Esophagus muscularis mucosa (tissue), 4 donors: ENCODE data around the gene RAPGEF2. TPM values are rescaled to one million over a fixed set of nuclear protein-coding genes. Genes with fewer than 3 reads are reported as not detected.

Source experiments
- DNase-seq: peaks from one replicate; pipeline ENCODE4 v3.0.0-alpha.2; 2017; ENCODE audit errors: extremely low spot score
- H3K27ac ChIP-seq, 4 donors: fragments of 200-600 bp; sonication (generic); replicated peaks in 1 of 4; 1 replicate in 3 of 4; 2 replicates in 1 of 4; pipeline ENCODE4 v1.5.1; 2016 to 2019; ENCODE audit warnings: mild to moderate bottlenecking in 1 of 4
- H3K27me3 ChIP-seq, 4 donors: fragments of 200-600 bp; sonication (generic); one replicate each; pipeline versions ENCODE4 v1.5.1 to v1.6.0; 2016 to 2019
- H3K36me3 ChIP-seq, 4 donors: fragments of 200-600 bp; sonication (generic); one replicate each; pipeline ENCODE4 v1.5.1; 2016 to 2019
- H3K4me1 ChIP-seq, 4 donors: fragments of 200-600 bp; sonication (generic); one replicate each; pipeline ENCODE4 v1.5.1; 2016 to 2019
- H3K4me3 ChIP-seq, 4 donors: fragments of 200-600 bp; sonication (generic); 1 replicate in 2 of 4; 2 replicates in 2 of 4; pipeline ENCODE4 v1.5.1; 2016 to 2019; ENCODE audit warnings: mild to moderate bottlenecking in 4 of 4, moderate library complexity in 1 of 4
- H3K9me3 ChIP-seq, 4 donors: fragments of 200-600 bp; sonication (generic); 1 replicate in 3 of 4; 2 replicates in 1 of 4; pipeline ENCODE4 v1.5.1; 2016 to 2019
- EP300 ChIP-seq: sonication (generic); formaldehyde crosslinking; IDR thresholded peaks from one replicate; pipeline ENCODE4 v1.6.1; 2017; ENCODE audit warnings: antibody characterized with exemption
- POLR2A ChIP-seq: fragments of 450-650 bp; IDR thresholded peaks from one replicate; pipeline ENCODE4 v1.6.1; 2017; ENCODE audit warnings: antibody characterized with exemption, moderate library complexity, mild to moderate bottlenecking, low read depth
- POLR2AphosphoS5 ChIP-seq, 2 donors: sonication (generic); formaldehyde crosslinking; IDR thresholded peaks; one replicate each; pipeline ENCODE4 v1.6.1; 2017; ENCODE audit warnings: antibody characterized with exemption in 2 of 2
- WGBS: methylation state at CpG from one replicate; pipeline ENCODE4 v1.1.5; 2018; 5-methylcytosine and 5-hydroxymethylcytosine counted together
- intact Hi-C: fragments of 100-400 bp; cut with DNase I; formaldehyde crosslinking; loops from one replicate; pipeline ENCODE4 v1.15.1; 2023
- total RNA-seq, 4 donors: library from RNA; depleted of rRNA; stranded (reverse); fragments of >200 nt; gene quantifications; one replicate each; pipeline versions ENCODE4 v1.1.0 to v1.2.1, GENCODE V29; 2016
- TF ChIP-seq, protein P1 (sequence below), 3 experiments: fragments of 200-600 bp in 2 of 3; fragments of 450-650 bp in 1 of 3; sonication (generic) in 2 of 3; IDR thresholded peaks; one replicate each; pipeline ENCODE4 v1.5.1; 2017 to 2019; ENCODE audit warnings: antibody characterized with exemption in 3 of 3, mild to moderate bottlenecking in 2 of 3, moderate library complexity in 1 of 3

The RAPGEF2 gene
- total RNA-seq, 4 donors from 2014 or later = 55.6 to 61.5 (median 58.4) TPM

DNA sequence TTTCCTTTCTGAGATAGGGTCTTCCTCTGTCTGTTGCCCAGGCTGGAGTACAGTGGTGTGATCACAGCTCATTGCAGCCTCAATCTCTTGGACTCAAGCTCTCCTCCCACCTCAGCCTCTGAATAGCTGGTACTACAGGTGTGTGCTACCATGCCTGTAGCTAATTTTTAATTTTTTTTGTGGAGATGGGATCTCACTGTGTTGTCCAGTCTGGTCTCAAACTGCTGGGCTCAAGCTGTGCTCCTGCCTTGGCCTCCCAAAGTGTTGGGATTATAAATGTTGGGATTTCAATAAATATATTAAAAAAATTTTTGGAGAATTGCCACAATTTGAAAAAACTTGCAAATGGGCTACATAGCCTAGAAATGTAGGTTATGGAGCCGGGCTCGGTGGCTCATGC, 18.5 kb downstream of the RAPGEF2 start:
- intact Hi-C loops = no loop called here
- Histone ChIP-seq H3K27me3 (no peaks in the 10 kb centered on the region), H3K36me3 (no peaks in the 10 kb centered on the region), H3K4me1 (peaks cover 21 to 43% (median 35%) of the 10 kb centered on the region in 4 donors), H3K4me3 (no peak overlapping the region), H3K27ac (no peak overlapping the region), H3K9me3 (no peaks in the 10 kb centered on the region)
- 92% methylated on average over 2 of the region's 2 CpGs for WGBS
- no peak for DNase-seq
- TF ChIP-seq EP300 (no peak), POLR2A (no peak), POLR2AphosphoS5 (IDR thresholded peaks at IDR 0.05) (no peak)
- TF ChIP-seq, protein P1, sequence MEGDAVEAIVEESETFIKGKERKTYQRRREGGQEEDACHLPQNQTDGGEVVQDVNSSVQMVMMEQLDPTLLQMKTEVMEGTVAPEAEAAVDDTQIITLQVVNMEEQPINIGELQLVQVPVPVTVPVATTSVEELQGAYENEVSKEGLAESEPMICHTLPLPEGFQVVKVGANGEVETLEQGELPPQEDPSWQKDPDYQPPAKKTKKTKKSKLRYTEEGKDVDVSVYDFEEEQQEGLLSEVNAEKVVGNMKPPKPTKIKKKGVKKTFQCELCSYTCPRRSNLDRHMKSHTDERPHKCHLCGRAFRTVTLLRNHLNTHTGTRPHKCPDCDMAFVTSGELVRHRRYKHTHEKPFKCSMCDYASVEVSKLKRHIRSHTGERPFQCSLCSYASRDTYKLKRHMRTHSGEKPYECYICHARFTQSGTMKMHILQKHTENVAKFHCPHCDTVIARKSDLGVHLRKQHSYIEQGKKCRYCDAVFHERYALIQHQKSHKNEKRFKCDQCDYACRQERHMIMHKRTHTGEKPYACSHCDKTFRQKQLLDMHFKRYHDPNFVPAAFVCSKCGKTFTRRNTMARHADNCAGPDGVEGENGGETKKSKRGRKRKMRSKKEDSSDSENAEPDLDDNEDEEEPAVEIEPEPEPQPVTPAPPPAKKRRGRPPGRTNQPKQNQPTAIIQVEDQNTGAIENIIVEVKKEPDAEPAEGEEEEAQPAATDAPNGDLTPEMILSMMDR (IDR thresholded peaks at IDR 0.05) = no peak

GRCh38 chr4:159126716-159127115, 23.8 kb downstream of the RAPGEF2 start:
- H3K9me3 ChIP-seq = no peaks in the 10 kb centered on the region
- H3K4me3 ChIP-seq = no peak overlapping the region
- no peak for DNase-seq
- TF ChIP-seq POLR2AphosphoS5 (IDR thresholded peaks at IDR 0.05) (no peak), POLR2A (no peak), EP300 (no peak)
- TF ChIP-seq, protein P1 (IDR thresholded peaks at IDR 0.05) = no peak
- peaks cover 11 to 45% (median 27%) of the 10 kb centered on the region in 4 donors for H3K4me1 ChIP-seq
- intact Hi-C loops = no loop called here
- 89% methylated on average over 5 of the region's 5 CpGs for WGBS
- no peak overlapping the region for H3K27ac ChIP-seq
- no peaks in the 10 kb centered on the region for H3K27me3 ChIP-seq
- no peaks in the 10 kb centered on the region for H3K36me3 ChIP-seq

DNA sequence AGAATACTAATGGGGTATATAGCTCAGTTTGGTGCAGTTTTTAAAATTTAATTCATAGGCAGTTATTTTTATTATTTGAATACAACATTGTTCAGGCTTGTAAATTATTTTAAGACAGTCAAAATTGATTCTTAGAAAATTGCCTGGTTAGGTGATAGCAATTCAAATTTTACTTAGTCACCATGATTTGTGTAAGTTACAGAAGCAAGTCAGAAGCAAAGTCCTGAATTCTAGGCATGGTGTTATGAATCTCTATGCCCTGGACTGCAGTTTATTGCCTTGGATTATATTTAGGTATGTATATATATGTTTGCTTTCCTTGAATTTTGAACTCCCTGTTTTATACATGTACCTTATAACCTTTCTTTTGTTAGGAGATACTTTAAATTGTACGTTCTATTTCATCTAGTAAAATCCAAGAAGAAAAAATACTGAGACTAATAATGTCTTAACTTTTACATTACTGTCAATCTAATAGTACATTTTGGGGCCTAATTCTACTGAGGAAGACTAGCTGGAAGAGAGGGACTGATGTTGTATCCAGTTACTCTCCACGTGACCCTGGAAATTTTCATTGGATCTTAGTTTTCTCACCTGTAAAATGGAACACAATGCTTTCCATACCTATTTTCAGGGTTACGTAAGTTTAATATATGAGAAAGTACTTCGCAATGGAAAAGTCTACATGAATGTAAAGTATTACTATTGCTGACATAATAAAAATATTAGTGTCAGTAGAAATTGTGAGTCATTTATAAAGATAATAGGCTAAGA, 25.1 kb downstream of the RAPGEF2 start:
- intact Hi-C loops = no loop called here
- no peak for TF ChIP-seq EP300
- TF ChIP-seq POLR2AphosphoS5 (IDR thresholded peaks at IDR 0.05) = no peak
- TF ChIP-seq POLR2A = no peak
- TF ChIP-seq, protein P1 (IDR thresholded peaks at IDR 0.05) = no peak

GRCh38 chr4:159129814-159130550, 27.1 kb downstream of the RAPGEF2 start:
- Histone ChIP-seq H3K36me3 (no peaks in the 10 kb centered on the region), H3K27ac (no peak overlapping the region), H3K4me3 (no peak overlapping the region), H3K4me1 (peaks cover 9 to 38% (median 21%) of the 10 kb centered on the region in 4 donors), H3K27me3 (no peaks in the 10 kb centered on the region), H3K9me3 (no peaks in the 10 kb centered on the region)
- no peak for DNase-seq
- no peak for TF ChIP-seq EP300
- TF ChIP-seq, protein P1 (IDR thresholded peaks at IDR 0.05) = no peak
- TF ChIP-seq POLR2A = no peak
- no peak for TF ChIP-seq POLR2AphosphoS5 (IDR thresholded peaks at IDR 0.05)
- intact Hi-C loops = no loop called here
- WGBS = 100% methylated on average over 2 of the region's 2 CpGs

More for the DNA sequence above, 25.1 kb downstream of the RAPGEF2 start:
- no peaks in the 10 kb centered on the region for H3K27me3 ChIP-seq
- WGBS = 90% methylated on average over 4 of the region's 4 CpGs
- H3K9me3 ChIP-seq = no peaks in the 10 kb centered on the region
- no peaks in the 10 kb centered on the region for H3K36me3 ChIP-seq
- no peak overlapping the region for H3K4me3 ChIP-seq
- no peak overlapping the region for H3K27ac ChIP-seq
- no peak for DNase-seq
- H3K4me1 ChIP-seq = peaks cover 17 to 50% (median 28%) of the 10 kb centered on the region in 4 donors
